ENCODE results near the gene LRRIQ1.
"Not testable (repeated sequence)": the region's sequence is repeated elsewhere in the genome, so short reads cannot be mapped to it uniquely, and the experiment has no call there.

Gene LRRIQ1

DNA sequence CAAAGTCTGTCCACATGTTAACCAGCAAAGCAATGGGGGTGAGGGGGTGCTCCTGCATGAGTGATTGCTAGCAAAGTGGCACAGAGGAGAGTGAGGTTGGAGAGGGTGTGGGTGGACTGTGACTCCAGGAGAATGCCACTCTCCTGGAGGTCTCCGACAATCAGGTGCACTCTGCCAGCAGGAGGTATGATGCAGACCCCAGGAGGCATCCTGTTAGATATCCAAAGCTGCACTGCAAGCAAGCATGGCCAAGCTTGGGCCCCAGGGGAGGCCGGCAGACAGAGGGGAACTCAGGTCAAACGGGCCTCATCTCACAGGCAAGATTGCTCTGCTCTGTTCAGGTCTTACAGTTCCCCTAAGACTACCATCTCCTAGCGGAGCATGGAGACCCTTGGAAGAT, 170.4 kb downstream of the LRRIQ1 start:
- DNase-seq (ENCODE audit: low read depth), result no peak

DNA sequence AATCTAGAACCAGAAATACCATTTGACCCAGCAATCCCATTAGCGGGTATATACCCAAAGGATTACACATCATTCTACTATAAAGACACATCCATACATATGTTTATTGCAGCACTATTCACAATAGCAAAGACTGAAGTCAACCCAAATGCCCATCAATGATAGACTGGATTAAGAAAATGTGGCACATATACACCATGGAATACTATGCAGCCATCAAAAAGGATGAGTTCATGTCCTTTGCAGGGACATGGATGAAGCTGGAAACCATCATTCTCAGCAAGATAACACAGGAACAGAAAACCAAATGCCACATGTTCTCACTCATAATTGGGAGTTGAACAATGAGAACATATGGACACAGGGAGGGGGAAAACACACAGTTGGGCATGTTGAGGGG, 188.2 kb downstream of the LRRIQ1 start:
- not testable (repeated sequence) for DNase-seq (ENCODE audit: low read depth)

DNA sequence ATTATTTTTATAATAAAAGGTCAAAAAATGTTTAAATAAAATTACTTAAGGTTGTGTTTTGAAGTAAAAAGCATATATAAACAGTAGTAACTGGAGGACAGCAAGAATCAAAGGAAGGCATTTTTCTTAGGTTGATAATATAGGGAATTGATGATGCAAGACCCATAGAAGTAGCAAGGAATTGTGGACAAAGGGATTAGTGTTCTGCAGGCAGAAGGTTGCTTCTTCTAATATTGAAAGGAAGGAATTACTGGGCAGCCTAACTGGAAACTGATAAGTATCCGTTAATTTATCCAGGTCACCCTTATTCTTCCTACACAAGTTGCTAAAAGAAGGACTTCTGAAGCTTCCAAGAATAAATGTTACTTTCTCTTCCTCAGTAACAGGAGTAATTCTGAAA, 189.3 kb downstream of the LRRIQ1 start:
- no peak for DNase-seq (ENCODE audit: low read depth)

DNA sequence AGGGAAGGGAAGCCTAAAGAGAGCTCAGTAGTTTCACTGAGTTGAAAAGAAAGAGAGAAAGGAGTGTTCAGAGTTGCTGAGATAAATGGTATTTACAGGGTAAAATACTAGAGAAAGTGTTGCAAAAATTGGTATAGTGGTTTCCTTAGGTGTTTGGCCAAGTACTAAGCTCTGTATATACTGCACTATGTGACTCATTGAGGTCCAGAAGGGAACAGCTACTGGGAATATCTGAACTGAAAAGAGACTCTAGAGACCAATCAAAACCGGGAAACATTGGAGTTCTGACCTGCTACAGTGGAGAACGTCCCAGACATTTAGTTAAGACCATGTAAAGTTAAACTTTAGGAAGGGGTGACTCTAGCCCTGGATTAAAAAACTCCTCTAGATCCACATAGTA, 201.2 kb downstream of the LRRIQ1 start:
- DNase-seq (ENCODE audit: low read depth), result no peak

DNA sequence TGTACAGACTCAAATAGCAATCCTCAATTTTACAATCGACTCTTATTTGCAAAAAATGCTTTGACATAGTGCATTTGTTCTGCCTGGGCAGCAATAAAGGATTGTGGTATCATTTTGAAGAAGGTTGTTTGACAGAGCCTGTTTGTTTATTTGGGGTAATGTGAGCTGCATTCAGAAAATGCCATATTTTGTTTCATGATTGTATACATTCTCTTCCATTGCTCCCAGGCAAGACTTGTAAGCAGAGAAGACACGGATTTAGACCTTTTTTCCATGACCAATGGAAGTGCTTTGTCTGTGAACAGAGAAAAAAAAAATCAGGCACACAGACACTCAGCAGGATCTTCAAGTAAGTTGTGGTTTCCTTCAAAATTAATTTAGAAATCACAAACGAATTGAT, 208.4 kb downstream of the LRRIQ1 start:
- DNase-seq (ENCODE audit: low read depth), result no peak

DNA sequence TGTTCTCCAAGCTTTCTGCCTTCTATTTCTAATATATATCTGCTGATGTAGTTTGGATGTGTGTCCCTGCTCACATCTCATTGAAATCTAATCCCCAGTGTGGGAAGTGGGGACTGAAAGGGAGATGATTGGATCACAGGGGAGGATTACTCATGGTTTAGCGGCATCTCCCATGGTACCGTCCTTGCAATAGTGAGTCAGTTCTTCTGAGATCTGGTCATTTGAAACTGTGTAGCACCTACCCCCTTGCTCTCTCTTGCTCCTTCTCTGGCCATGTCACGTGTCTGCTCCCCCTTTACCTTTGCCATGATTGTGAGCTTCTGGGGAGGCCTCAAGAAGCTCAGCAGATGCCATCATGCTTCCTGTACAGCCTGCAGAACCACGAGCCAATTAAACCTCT, 217.7 kb downstream of the LRRIQ1 start:
- peak; percentile 3 for DNase-seq (ENCODE audit: low read depth)

DNA sequence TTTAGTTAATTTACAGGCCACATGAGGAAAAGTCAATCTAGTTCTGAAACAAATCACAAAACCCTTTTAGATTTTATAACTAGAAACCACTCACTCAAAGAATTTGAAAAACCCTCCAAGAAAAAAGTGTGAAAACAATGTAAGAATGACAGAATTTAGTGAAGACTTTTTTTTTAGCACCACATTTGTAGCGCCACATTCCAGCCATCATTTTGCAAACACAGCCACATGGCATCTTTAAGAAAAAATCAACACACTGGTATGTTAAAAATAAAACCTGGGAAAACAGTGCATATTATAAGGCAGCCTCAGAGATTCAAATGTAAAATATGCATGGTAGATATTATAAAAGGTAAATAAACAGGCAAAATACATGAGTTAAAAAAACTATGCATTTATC, 221.5 kb downstream of the LRRIQ1 start:
- DNase-seq (ENCODE audit: low read depth), result no peak

DNA sequence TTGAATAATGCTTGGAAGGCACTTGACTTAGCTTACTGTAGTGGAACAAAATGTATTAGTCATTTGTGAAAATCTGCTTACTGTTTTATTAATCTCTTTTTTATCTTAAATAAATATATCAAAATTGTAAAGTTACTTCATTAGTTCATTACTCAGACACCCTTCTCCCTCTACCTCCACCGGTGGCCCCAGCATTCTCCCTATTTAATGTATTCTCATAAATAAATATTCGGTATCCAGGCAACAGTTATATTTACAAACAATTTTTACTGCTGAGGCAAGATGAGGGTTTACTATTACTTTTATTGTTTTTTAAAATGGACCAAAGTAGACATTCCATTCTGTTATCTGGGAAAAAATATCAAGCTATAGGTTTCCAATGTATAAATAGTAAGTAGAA, 224.3 kb downstream of the LRRIQ1 start:
- no peak for DNase-seq (ENCODE audit: low read depth)

DNA sequence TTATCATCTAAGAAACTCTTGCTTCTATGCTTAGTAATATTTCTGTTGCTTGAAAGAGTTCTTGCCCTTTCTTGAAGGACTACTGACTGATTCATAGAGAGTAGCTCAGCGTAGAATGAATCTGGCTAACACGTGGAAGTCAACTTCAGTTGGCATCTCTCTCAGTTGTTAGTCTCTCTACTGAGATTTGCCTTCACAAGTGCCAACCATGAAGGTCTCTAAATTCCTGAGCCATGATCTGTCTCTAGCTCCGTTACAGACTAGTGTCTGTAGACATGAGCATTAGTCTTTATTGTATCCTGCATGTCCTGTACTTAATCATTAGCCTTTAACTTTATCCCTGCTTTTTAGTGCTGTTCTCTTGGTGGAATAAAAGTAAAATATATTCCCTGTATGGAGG, 224.7 kb downstream of the LRRIQ1 start:
- DNase-seq (ENCODE audit: low read depth), result no peak

DNA sequence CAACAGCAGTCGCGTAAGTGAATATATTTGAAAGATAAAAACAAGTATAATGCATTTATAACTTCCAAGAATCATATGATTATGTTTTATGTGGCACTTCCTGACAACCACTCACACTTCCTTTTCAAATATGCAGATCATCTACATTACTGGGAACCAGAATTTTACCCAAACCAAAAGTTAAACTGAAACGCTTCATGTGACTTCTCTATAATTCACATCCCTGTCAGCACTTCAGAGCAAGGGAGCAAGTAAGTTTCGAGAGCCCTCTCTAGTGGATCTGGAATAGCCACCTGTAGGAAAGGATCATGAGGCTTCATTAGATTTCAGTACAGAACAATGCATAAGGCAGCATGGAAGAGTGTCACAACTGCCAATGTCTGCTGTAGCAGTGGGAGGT, 230.2 kb downstream of the LRRIQ1 start:
- no peak for DNase-seq (ENCODE audit: low read depth)

DNA sequence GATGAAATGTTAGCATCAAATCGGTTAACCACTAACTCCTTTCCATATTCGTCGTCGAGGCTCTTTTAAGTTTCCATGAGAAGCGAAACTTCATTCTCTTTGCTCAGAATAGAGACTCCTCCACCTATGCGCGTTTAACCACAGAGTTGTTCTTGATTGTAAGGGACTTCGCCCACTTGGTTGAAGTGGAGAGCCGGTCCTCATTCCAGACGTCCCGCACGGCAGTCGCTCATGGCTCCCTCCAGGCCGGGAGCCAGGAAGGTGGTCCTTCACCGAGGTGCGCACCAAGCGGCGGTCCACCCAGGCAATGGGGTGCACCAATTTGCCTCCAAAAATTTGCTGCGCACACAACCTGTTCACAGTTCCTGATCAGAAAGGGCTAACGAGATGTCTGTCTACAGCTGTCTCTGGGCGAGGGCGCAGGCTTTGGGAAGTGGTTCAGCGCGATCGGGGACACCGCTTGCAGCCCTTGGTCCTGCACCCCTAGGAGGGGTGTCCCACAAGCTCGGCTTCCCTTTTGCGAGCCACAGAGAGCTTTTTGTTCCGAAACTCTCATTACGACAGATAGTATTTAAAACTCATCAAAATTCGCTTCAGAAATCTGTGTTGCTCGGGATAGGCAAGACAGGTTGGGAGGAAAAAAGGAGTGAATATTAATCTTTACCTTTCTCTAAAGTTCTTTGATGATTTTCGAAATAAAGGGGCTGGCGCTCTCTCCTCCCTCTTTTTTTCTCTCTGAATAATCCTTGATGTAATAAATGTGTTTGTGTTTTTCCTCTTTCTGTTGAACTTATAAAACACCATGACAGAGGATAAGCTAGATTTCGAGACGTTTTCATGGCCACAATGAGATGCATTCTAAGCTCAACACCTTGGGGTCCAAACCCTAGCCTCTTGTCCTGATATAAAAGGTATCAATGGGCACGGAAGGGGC, 237.5 kb downstream of the LRRIQ1 start:
- no peak for DNase-seq (ENCODE audit: low read depth)

DNA sequence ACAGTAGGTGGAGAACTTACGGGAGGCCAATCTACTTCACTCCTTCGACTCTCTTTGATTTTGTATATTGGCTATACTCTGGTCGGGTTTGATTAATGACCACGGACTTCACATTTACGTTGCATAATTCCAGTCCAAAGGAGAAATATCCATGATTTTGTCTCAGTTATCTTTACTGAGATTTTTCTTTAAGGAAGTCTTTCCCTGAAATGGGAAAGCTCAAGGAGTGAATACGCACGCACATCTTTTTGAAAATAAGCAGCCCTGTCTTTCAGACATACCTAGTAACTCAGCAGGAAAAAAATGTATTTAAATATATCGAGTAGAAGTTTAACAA, 238.1 kb downstream of the LRRIQ1 start:
- no peak for DNase-seq (ENCODE audit: low read depth)

DNA sequence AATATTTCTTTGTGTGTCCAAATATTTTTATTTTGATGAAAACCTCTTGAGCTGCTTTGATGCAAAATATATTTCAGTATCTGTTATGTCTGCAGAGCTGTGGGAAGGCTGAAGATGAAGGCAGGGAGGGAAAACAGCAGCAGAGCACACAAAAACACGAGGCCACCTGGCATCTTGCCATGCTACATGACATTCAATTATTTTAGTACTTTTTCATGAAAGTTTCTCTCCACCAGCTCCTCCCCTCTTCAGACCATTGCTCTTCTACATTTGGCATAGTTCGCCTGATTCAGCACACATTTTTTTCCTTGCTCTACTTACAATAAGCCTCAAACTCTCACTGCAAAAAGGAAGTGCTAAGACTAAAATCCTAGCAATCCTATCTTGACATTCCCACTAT, 239.2 kb downstream of the LRRIQ1 start:
- DNase-seq (ENCODE audit: low read depth), result no peak

DNA sequence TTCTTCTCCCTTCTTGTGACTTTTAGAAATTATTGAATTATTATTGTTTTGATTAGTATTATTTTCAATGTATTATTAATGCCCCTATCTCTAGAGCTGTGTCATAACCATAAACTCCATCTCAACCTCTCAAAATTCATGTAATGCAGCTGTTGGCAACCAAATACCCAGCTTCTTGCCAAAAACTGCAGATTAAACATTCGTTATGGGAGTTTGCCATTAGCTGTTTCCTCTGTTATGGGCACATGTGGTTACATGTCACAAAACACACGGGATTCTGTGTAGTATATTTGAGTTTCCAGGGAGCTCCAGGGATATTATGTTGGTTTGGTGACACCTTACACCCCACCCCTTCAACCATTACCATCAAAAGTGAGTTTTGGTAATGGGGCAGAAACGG, 241.0 kb downstream of the LRRIQ1 start:
- DNase-seq (ENCODE audit: low read depth), result no peak

DNA sequence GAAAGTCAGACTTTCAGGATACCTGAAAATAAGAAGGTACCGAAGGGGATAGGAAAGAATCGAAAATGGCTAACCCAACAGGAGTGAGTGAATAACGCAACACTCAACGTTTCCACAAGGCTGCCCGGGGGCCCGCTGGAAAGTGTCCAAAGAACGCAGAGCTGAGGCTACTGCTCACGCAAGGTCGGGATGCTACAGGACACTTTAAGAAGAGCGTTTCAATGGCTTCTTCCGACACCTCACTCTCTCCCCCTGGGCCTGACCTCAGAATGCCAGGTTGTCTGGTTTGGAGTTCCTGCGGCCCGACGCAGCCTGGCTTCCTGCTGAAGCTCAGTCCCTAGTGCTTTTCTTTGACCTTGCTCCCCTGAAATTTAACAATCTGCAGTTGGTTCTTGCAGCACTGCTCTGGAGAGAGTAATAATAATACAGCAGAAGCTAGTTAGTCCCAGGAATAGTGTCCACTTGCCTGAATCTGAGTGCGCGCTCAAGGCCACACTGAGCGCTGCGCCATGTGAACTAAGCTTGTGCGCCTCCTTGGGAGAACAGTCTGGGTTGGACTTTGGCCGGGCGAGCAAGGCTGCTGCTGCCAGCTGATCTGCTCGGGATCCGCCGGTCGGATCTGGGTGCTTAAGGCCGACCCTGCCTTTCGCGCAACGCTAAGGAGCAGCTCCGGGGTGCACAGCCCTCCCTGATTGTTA, 241.9 kb downstream of the LRRIQ1 start:
- no peak for DNase-seq (ENCODE audit: low read depth)

DNA sequence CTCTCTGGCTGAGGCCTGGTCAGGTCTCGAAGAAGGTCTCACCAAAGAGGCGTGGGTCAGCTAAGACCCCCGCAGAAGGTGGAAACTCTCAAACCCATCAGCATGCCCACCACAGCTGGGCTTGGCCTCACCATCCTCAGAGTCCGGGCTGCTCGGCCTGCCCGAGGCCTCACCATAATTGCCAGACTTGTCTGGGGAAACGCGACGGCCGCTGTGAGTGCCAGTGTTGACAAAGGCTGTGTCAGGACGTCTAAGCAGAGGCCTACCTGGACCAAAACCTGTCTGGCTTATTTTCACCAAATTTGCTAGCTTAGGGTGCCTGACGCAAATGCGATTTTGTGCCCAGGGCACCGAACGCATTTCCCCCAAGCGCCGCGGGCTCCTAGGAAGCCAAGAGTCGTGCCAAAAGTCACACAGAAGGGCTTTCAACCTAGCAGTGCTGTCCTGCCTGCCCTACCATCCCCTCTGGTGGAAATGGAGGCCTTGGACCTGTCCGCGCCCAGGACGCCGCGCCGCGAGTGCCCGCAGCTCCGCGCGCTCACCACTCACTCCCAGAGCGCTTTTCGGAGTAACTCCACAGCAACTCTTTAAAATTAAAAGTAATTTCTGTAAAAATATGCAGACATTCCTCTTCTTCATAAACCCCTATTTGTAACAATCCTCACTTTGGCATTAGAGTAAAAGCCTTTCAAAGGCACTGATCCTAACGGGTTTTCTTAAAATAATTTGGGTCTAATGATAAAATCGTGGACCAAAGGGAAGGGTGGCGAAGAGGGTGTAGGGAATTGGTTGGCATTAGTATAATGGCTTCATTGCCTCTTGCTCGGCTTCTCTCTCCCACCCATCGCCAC, 242.7 kb downstream of the LRRIQ1 start:
- DNase-seq (ENCODE audit: low read depth), result no peak

DNA sequence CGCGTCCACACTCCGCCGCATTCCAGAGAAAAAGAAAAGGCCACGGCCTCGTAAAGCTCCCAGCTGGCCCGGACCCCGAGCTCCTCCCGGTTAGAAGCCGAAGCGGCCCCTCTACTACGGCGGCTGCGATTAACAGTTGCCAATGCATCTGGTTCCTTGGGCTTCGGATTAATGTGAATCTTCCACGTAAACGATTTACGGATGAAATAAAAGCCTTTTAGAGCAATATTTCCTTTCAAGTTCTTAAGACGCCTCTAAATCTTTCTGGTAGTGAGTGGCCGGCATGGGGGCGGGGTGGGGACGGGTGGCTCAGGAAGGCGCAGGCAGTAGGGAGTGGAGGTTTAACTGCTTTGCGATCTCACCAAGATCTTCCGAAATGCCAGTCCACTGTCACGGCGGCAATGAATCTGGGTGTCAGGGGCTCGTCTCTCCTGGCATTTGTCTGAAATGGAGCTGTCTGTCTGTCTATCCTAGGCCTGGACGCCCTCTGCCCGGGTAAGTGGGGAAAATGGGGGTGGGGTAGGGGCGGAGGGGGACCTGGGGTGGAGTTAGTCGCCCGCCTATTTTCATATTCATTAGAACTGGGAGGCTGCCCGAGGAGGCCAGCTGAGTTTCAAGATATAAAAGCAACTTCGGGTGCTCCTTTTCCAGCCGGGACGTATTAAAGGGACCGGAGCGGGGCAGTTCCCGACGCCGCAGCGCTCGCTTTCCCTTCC, 243.5 kb downstream of the LRRIQ1 start:
- no peak for DNase-seq (ENCODE audit: low read depth)

DNA sequence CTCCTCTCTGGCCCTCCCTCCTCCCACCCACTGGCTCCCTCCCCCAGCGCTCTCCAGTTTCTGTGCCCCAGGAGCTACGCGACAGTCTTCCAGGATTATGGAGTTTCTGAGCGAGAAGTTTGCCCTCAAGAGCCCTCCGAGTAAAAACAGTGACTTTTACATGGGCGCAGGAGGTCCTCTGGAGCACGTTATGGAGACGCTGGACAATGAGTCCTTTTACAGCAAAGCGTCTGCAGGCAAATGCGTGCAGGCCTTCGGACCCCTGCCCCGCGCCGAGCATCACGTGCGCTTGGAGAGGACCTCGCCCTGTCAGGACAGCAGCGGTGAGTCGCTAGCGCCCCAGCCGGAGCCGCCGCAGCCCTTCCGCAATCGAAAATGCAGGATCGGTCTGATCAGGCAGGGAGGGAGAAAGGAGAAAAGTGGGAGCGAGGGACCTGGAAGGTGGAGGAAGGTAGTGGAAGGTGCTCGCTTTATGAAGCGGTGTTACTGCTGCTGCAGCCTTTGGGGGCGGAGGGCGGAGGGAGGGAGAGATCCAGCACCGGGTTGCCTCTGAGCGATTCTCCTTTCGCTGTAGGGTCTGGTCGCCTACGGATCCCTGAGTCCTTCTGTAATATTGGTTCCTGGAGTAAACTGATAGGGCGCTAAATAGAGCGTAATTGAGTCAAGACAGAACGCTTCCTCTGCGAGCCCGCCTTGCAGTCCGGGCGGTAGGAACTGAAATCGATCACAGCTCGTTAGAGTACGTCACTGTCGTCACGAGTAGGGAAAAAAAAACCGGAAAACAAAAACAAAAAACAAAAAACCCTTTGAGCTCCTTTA, 244.2 kb downstream of the LRRIQ1 start, which contains the start of gene ALX1:
TSS of gene ALX1 (plus strand) at position 56 of the 819 bp plus-strand sequence. CDS start at position 98, 42 bp downstream.
- peak; percentile 18 for DNase-seq (ENCODE audit: low read depth)

DNA sequence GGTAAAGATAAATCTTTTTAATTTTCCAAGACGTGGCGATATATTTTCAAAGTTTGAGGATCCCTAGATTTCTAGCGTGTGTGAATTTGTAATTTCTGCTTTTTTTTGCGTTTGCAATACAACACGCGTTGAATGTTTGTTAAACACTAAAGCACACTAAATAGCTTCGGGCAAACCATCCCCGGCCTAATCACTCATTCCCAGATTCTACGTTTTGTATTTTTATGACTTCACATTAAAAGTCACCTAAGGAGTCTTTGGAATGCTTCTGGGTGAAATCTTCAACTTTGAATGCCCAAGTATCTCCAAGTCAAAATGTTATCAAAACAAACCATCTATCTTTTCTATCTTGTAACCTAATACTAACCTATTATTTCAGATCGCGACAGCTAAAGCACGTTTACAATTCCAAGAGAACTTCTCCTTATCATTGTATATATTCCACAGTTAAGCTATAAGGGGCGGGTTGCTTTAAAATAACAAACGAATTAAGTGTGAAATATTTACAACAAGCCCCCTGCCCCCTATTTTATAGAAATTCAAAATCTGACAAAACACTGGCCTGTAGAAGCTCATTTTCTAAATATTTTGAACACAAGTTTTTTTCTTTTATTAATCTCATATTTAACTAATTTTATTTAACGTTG, 245.0 kb downstream of the LRRIQ1 start:
- DNase-seq (ENCODE audit: low read depth), result peak; percentile 2

DNA sequence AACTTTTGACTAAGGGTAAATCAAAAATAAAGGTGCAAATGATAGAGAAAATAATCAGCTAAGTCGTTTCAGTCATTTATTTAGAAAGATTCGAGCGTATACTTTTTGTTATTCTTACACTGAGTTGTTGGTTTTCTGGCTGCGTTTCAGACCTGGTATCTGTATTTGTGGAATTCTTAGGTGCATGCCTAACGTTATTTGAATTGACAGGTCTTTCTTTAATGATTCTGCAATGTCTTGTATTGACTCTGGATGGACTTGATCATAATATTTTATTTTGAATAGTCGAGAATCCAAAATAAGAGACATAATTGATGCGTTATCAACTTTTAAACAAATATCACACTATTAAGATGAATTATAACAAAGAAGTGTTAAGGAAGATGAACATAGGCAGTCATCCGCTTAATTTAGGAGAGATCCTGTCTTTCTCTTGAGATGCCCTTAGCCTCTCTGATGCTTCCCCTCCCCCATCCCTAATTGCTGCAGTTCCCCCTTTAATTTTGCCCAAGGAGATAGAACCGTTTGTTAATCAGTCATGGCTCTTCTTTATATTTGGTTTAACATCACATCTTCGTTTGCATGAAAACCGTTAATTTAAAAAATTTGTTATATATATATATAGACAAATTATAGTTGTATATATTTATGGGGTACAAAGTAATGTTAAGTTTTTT, 245.6 kb downstream of the LRRIQ1 start:
- DNase-seq (ENCODE audit: low read depth), result no peak
